PC-9 (cell line): ENCODE measurements around the gene IRF9. TPM values are rescaled to one million over a fixed set of nuclear protein-coding genes. Genes with fewer than 3 reads are reported as not detected.

Experiments
- BruUV-seq: library from RNA; stranded (reverse); fragments of 400-500 nt; replicated peaks from 2 replicates; lab custom pipeline; 2021; lab: Mats Ljungman, UMichigan
- CTCF ChIA-PET: fragments of 300-600 bp; sonication (Branson Sonifier 250); formaldehyde crosslinking; loops from one replicate; lab custom pipeline; 2022; ENCODE audit warnings: antibody characterized with exemption; lab: Charles Lee
- POLR2A ChIA-PET: fragments of 300-600 bp; sonication (Branson Sonifier 250); formaldehyde crosslinking; loops from one replicate; lab custom pipeline; 2022; ENCODE audit warnings: antibody characterized with exemption; ENCODE audit not compliant: unreplicated experiment; lab: Charles Lee
- DNase-seq, 2 experiments: peaks; one replicate each; pipeline versions ENCODE4 v3.0.0 to v3.0.0-alpha.2; 2015 to 2022; ENCODE audit warnings: mixed read lengths in 1 of 2
- H2AFZ ChIP-seq: fragments of 200-600 bp; sonication (generic); 2 replicates; pipeline ENCODE4 v1.8.1; 2017; ENCODE audit warnings: antibody characterized with exemption
- H3F3A ChIP-seq: fragments of 200-600 bp; sonication (generic); 2 replicates; pipeline ENCODE4 v1.8.1; 2017; ENCODE audit warnings: antibody characterized with exemption, mild to moderate bottlenecking, low read depth; ENCODE audit not compliant: insufficient read depth
- H3K27ac ChIP-seq: fragments of 200-600 bp; sonication (generic); 2 replicates; pipeline ENCODE4 v1.6.1; 2016; ENCODE audit warnings: mixed run types
- H3K27me3 ChIP-seq: fragments of 200-600 bp; sonication (generic); 2 replicates; pipeline ENCODE4 v1.6.1; 2016; ENCODE audit warnings: low read depth, mixed run types; ENCODE audit not compliant: insufficient read depth
- H3K36me3 ChIP-seq: fragments of 200-600 bp; sonication (generic); 2 replicates; pipeline ENCODE4 v1.6.1; 2016; ENCODE audit warnings: low read depth, mixed run types
- H3K4me1 ChIP-seq: fragments of 200-600 bp; sonication (generic); replicated peaks from 2 replicates; pipeline ENCODE4 v1.6.1; 2016; ENCODE audit warnings: mixed run types; ENCODE audit not compliant: insufficient read depth
- H3K4me2 ChIP-seq: fragments of 200-600 bp; sonication (generic); 2 replicates; pipeline ENCODE4 v1.6.1; 2017; ENCODE audit warnings: mixed run types
- H3K4me3 ChIP-seq: fragments of 200-600 bp; sonication (generic); 2 replicates; pipeline ENCODE4 v1.6.1; 2016; ENCODE audit warnings: mixed run types
- H3K79me2 ChIP-seq: fragments of 200-600 bp; sonication (generic); 2 replicates; pipeline ENCODE4 v1.6.1; 2017; ENCODE audit warnings: low read depth, mixed run types
- H3K9me2 ChIP-seq: fragments of 200-600 bp; sonication (generic); 2 replicates; pipeline ENCODE4 v1.8.1; 2017; ENCODE audit warnings: mild to moderate bottlenecking; ENCODE audit not compliant: insufficient read depth
- H3K9me3 ChIP-seq: fragments of 200-600 bp; sonication (generic); 2 replicates; pipeline ENCODE4 v1.8.1; 2016; ENCODE audit warnings: low read depth; ENCODE audit not compliant: insufficient read depth
- H4K20me1 ChIP-seq: fragments of 200-600 bp; sonication (generic); 2 replicates; pipeline ENCODE4 v1.8.1; 2017; ENCODE audit not compliant: insufficient read depth
- EZH2 ChIP-seq: fragments of 200-600 bp; sonication (generic); IDR thresholded peaks from 2 replicates; pipeline ENCODE4 v1.8.0; 2017; ENCODE audit warnings: antibody characterized with exemption, low read depth
- intact Hi-C: fragments of 100-400 bp; cut with micrococcal nuclease; formaldehyde crosslinking; loops from one replicate; pipeline ENCODE4 v1.10.0; 2022; ENCODE audit not compliant: unreplicated experiment
- total RNA-seq: library from RNA; stranded (reverse); gene quantifications from 2 replicates; pipeline ENCODE4 v1.2.3, GENCODE V29; 2021
- TF ChIP-seq, protein P1 (sequence below): fragments of 200-600 bp; sonication (generic); conservative IDR thresholded peaks from 2 replicates; pipeline ENCODE4 v1.6.1; 2017; ENCODE audit warnings: mixed run types, antibody characterized with exemption, mild to moderate bottlenecking, moderate library complexity

IRF9 gene
- total RNA-seq, 1 experiment from 2014 or later: 21.4 TPM

DNA sequence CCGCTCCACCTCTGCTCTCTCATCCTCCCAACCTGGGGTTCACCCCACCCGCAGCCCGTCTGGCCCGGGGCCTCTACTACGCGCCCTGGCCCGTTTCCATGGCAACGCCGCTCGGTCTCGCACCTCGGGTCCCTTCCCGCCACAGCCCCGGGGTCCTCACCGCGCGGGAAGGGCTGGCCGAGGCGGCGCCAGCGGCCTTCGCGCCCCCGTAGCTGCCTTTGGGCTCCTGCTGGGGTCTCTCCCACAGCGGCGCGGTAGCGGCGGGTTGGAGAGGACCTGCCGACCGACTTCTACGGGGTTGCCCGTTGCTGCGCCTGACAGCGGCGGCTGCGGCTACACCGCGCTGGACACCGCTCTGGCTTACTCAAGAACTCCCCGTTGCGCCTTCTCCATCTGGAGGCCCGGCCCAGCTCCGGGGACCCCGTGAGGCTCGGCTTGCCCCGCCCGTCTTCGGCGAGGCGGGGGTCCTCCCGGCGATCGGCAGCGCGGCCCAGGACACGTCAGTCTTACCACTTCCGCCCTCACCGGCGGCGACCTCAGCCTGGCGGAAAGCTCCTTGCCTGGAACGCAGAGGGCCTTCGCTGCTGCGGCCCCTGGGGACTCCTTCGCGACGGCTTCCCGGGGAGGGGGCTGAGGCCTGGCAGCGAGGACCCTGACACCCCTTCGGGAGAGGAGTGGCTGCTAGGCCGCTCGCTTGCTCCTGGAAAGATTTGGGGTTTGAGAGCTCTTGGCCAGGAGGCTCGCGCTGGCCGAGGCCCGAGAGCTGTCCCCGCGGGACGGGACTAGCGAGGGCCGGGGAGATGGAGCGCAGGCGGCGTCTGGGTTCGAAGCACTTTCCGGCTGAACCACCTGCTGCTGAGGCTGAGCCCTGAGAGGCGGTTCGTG lies 34.4 kb downstream of the IRF9 start, which contains the start of gene TM9SF1:
Gene TM9SF1 (minus strand): TSS at position 256 of the 885 bp plus-strand sequence. CDS start 422 bp downstream, outside the sequence.
- no peaks in the 10 kb centered on the region for H4K20me1 ChIP-seq
- H3K9me2 ChIP-seq: no peaks in the 10 kb centered on the region
- no peak for TF ChIP-seq EZH2
- TF ChIP-seq, protein P1, sequence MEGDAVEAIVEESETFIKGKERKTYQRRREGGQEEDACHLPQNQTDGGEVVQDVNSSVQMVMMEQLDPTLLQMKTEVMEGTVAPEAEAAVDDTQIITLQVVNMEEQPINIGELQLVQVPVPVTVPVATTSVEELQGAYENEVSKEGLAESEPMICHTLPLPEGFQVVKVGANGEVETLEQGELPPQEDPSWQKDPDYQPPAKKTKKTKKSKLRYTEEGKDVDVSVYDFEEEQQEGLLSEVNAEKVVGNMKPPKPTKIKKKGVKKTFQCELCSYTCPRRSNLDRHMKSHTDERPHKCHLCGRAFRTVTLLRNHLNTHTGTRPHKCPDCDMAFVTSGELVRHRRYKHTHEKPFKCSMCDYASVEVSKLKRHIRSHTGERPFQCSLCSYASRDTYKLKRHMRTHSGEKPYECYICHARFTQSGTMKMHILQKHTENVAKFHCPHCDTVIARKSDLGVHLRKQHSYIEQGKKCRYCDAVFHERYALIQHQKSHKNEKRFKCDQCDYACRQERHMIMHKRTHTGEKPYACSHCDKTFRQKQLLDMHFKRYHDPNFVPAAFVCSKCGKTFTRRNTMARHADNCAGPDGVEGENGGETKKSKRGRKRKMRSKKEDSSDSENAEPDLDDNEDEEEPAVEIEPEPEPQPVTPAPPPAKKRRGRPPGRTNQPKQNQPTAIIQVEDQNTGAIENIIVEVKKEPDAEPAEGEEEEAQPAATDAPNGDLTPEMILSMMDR: no peak
- H3K79me2 ChIP-seq: peaks cover 35% of the 10 kb centered on the region
- intact Hi-C loops: loop anchor here (2.0 kb wide), 1 partner anchor 17 kb away; the partner anchor contains the start of gene CHMP4A
- H3K27me3 ChIP-seq: no peaks in the 10 kb centered on the region
- H3K9me3 ChIP-seq: no peaks in the 10 kb centered on the region
- no TSS peak for BruUV-seq
- H3K4me3 ChIP-seq: peak within 1 kb of the TSS; percentile 71
- peak within 1 kb of the TSS; percentile 91 for H2AFZ ChIP-seq
- ChIA-PET CTCF (no interaction called here), POLR2A (interaction anchor here (0.6 to 1.2 kb wide), 3 partner anchors 17 to 58 kb away, joined by 3 to 10 read pairs (median 5); partner anchors contain the start of gene CHMP4A)
- H3K4me2 ChIP-seq: peak within 1 kb of the TSS; percentile 71
- H3K4me1 ChIP-seq: 0 out of 2 replicates have a peak, but pooled peaks cover 7% of the 10 kb centered on the region
- H3K27ac ChIP-seq: peak within 1 kb of the TSS; percentile 80
- peaks cover 8% of the 10 kb centered on the region; the same call in 1 of the 2 replicates for H3F3A ChIP-seq
- peak; percentile 49 to 72 for DNase-seq
- H3K36me3 ChIP-seq: no peaks in the 10 kb centered on the region

DNA sequence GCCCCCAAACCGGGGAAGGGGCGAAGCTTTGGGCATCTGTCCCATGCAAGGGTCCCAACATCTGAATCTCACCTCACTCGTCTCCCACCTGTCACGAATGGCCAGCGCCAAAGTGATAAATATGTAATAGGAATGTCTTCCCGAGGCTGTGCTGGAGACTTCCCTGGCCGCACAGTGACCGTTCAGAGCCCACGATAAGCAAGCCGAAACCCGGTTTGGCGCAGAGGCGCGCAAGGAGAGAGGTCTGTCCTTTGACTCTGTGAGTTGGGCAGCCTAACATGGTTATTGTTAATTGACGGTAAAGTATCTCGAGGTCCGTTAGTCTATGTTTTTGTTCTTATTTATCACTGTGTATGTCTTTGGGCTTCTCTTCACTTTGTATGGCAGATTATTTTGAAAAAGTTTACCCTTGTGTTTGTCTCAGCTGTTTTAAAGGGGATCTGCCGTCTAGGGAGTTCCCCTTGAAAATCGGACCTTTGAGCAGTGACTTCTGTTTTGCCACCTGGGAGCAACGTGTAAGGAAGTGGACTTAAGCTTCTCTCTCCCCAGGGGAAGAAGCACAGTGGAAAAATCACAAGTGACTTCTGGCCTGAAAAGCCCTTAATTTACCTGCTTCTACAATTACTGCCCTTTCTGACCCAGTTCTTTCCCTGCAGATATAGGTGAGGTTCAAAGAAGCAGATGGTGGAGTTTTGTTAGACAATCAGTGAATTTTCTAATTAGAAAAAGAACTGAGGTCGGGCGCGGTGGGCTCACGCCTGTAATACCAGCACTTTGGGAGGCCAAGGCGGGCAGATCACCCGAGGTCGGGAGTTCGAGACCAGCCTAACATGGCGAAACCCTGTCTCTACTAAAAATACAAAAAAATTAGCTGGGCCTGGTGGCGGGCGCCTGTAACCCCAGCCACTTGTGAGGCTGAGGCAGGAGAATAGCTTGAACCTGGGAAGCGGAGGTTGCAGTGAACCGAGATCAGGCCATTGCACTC lies 35.3 kb downstream of the IRF9 start:
- H3K4me1 ChIP-seq: 0 out of 2 replicates have a peak, but pooled peaks cover 7% of the 10 kb centered on the region
- H3K27ac ChIP-seq: peak overlapping the region; percentile 80
- H3K36me3 ChIP-seq: no peaks in the 10 kb centered on the region
- H2AFZ ChIP-seq: peak overlapping the region; percentile 91
- ChIA-PET CTCF (no interaction called here), POLR2A (no interaction called here)
- peak overlapping the region; percentile 71 for H3K4me2 ChIP-seq
- peak overlapping the region; percentile 71 for H3K4me3 ChIP-seq
- no peak for DNase-seq
- peaks cover 35% of the 10 kb centered on the region for H3K79me2 ChIP-seq
- no peaks in the 10 kb centered on the region for H4K20me1 ChIP-seq
- intact Hi-C loops: no loop called here
- peaks cover 8% of the 10 kb centered on the region; the same call in 1 of the 2 replicates for H3F3A ChIP-seq
- H3K9me3 ChIP-seq: no peaks in the 10 kb centered on the region; the same call in 1 of the 2 replicates
- TF ChIP-seq EZH2: no peak
- no peaks in the 10 kb centered on the region for H3K9me2 ChIP-seq
- TSS peak; percentile 64 for BruUV-seq
- no peaks in the 10 kb centered on the region for H3K27me3 ChIP-seq

DNA sequence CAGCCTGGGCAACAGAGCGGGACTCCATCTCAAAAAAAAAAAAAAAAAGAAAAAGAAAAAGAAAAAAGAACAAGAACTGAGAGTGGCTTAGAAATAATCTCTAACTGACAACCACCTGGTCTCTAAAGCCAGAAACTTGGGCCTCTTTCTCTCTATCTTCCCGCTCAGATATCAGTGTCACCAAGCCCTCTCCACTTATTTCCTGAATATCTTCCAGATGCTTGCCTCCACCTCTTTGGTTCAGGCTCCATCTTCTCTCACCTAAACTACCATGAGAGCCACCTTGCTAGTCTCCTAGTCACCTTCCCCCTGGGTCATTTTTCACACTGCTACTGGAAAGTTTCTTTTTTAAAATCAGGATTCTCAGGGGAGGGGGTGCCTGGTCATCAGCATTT lies 36.0 kb downstream of the IRF9 start:
- peaks cover 33% of the 10 kb centered on the region for H3K79me2 ChIP-seq
- H3K4me2 ChIP-seq: peak overlapping the region; percentile 71
- peak overlapping the region; percentile 71; the same call in 1 of the 2 replicates for H3K4me3 ChIP-seq
- no peaks in the 10 kb centered on the region; the same call in 1 of the 2 replicates for H3K9me3 ChIP-seq
- ChIA-PET POLR2A (no interaction called here), CTCF (no interaction called here)
- H3K27ac ChIP-seq: no peak overlapping the region
- H2AFZ ChIP-seq: no peak overlapping the region
- peaks cover 8% of the 10 kb centered on the region; the same call in 1 of the 2 replicates for H3F3A ChIP-seq
- H4K20me1 ChIP-seq: no peaks in the 10 kb centered on the region
- H3K4me1 ChIP-seq: 0 out of 2 replicates have a peak, but pooled peaks cover 7% of the 10 kb centered on the region
- no peaks in the 10 kb centered on the region for H3K27me3 ChIP-seq
- intact Hi-C loops: no loop called here
- DNase-seq: no peak
- BruUV-seq: no TSS peak
- H3K36me3 ChIP-seq: no peaks in the 10 kb centered on the region
- H3K9me2 ChIP-seq: no peaks in the 10 kb centered on the region
- no peak for TF ChIP-seq EZH2
- TF ChIP-seq, protein P1: no peak
